BJ (cell line): ENCODE results near the gene COL12A1. TPM values are rescaled to one million over a fixed set of nuclear protein-coding genes. Genes with fewer than 3 reads are reported as not detected.
A peak's percentile ranks its signal among the peaks of the same experiment; 100 is the strongest.

Experiments used
- CTCF ChIA-PET: fragments of 350-600 bp; formaldehyde crosslinking; extraction: SDS; loops from one replicate; lab custom pipeline; 2021; ENCODE audit warnings: antibody characterized with exemption, inconsistent platforms; lab: Yijun Ruan, JAX
- POLR2A ChIA-PET: fragments of 300-600 bp; sonication (Branson Sonifier 250); formaldehyde crosslinking; extraction: SDS; loops from one replicate; lab custom pipeline; 2021; ENCODE audit warnings: antibody characterized with exemption; lab: Charles Lee
- DNase-seq: peaks from one replicate; pipeline ENCODE4 v3.0.0-alpha.2; 2011; ENCODE audit warnings: low read depth
- H3K27me3 ChIP-seq: 2 replicates; pipeline ENCODE4 v1.6.0; 2011; ENCODE audit warnings: low read length; ENCODE audit not compliant: control insufficient read depth, insufficient read depth
- H3K36me3 ChIP-seq: 2 replicates; pipeline ENCODE4 v1.5.1; 2011; ENCODE audit warnings: low read length; ENCODE audit not compliant: control insufficient read depth, insufficient read depth
- H3K4me3 ChIP-seq: 2 replicates; pipeline ENCODE4 v1.5.1; 2011; ENCODE audit warnings: low read depth, mild to moderate bottlenecking, control low read depth, low read length
- polyA plus RNA-seq: library from polyadenylated mRNA; depleted of rRNA; stranded (reverse); fragments of >200 nt; gene quantifications from 2 replicates; pipeline ENCODE4 v1.2.3, GENCODE V29; 2011
- TF ChIP-seq, protein P1 (sequence below): IDR thresholded peaks from 2 replicates; pipeline ENCODE4 v1.5.1; 2011; ENCODE audit warnings: low read depth, mild to moderate bottlenecking, control low read depth, inconsistent platforms, low read length, moderate library complexity; ENCODE audit not compliant: insufficient read depth

COL12A1 gene
- polyA plus RNA-seq, 1 experiment, result 1,308 TPM

DNA sequence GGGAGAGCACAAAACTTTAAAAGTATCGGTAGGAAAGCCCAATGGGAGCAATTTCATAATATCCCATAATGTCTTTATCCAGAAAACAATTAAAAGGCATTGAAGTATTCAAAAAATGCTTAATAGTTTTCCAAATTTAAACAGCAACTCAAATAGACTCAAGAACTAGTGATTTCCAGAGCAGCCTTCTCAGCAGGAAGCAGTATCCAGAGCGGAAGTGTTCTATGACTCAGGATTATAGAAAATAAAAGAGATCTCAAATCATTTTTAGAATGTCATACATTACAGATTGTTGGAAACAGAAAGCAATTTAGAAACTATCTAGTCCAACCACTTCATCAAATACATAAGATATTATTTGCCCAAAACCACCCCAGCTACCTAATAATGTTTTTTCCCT lies 79.3 kb downstream of the COL12A1 start:
- ChIA-PET CTCF (no interaction called here), POLR2A (no interaction called here)
- no peak for DNase-seq
- Histone ChIP-seq H3K36me3 (peaks cover 23% of the 10 kb centered on the region), H3K27me3 (no peaks in the 10 kb centered on the region), H3K4me3 (no peak overlapping the region)
- TF ChIP-seq, protein P1, sequence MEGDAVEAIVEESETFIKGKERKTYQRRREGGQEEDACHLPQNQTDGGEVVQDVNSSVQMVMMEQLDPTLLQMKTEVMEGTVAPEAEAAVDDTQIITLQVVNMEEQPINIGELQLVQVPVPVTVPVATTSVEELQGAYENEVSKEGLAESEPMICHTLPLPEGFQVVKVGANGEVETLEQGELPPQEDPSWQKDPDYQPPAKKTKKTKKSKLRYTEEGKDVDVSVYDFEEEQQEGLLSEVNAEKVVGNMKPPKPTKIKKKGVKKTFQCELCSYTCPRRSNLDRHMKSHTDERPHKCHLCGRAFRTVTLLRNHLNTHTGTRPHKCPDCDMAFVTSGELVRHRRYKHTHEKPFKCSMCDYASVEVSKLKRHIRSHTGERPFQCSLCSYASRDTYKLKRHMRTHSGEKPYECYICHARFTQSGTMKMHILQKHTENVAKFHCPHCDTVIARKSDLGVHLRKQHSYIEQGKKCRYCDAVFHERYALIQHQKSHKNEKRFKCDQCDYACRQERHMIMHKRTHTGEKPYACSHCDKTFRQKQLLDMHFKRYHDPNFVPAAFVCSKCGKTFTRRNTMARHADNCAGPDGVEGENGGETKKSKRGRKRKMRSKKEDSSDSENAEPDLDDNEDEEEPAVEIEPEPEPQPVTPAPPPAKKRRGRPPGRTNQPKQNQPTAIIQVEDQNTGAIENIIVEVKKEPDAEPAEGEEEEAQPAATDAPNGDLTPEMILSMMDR, result no peak

DNA sequence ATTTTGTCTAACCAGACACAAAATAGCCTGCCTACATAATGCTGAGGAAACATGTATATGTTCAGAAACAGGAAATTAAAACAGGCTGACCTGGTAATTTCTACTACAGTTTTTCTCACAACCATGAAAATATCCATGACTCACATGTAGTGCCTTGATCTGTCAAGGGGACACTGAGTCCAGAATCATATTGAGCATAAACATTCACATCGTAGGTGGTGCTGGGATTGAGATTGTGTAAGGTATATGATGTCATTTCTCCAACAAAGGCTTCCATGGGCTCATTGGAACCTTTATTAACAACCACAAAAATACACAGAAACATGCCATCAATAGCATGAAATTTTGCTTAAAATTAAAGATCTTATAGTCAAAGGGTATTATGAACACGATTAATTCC lies 80.9 kb downstream of the COL12A1 start:
- Histone ChIP-seq H3K4me3 (no peak overlapping the region), H3K27me3 (no peaks in the 10 kb centered on the region), H3K36me3 (peaks cover 20% of the 10 kb centered on the region)
- ChIA-PET POLR2A (no interaction called here), CTCF (no interaction called here)
- no peak for DNase-seq
- TF ChIP-seq, protein P1, result no peak

DNA sequence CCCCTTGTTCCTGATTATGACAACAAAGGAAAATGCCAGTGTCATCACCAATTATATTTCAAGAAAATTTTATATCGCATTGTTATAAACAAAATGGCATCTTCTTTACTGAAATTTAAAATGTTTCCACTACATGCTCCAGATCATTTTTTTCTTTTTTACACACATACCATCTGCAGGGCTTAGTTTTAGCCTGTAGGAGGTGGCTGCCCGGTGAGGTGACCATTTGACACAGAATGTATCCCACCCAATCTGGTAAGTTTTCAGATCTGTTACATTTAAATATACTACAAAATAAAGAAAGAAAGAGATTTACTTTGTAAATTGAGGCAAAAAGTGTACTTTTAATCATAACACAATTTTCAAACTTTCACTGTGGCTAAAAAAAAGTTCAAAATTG lies 81.8 kb downstream of the COL12A1 start:
- H3K27me3 ChIP-seq, result no peaks in the 10 kb centered on the region
- peaks cover 19% of the 10 kb centered on the region for H3K36me3 ChIP-seq
- H3K4me3 ChIP-seq, result no peak overlapping the region
- CTCF ChIA-PET, result no interaction called here
- DNase-seq, result no peak
- POLR2A ChIA-PET, result no interaction called here
- TF ChIP-seq, protein P1, result peak; percentile 13; the same call in 1 of the 2 replicates

DNA sequence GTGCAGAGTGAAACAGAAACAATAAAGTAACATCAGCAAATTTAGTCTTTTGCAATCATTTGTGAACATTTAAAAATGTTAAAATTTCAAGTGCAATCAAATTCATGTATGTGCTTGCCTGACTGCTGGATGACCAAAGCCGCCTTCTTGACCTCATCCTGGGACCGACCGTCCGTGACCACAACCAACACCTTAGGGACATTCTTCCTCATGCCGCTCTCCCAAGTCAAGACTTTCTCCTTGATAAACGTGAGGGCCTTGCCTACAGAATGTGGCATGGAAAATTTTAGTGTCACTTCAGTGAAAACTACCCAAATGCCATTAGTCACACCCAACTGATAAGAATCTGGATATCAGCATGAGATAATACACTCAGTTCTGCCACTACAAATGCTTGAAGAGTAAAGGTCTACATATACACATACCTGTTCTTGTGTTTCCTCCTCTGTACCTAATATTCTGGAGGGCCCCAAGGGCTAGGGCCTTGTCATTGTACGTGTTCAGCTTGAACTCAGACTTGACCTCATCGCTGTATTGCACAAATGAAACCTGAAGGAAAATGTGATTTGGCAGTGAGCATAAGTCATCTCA lies 86.8 kb downstream of the COL12A1 start:
- ChIA-PET CTCF (no interaction called here), POLR2A (no interaction called here)
- Histone ChIP-seq H3K27me3 (no peaks in the 10 kb centered on the region), H3K4me3 (no peak overlapping the region), H3K36me3 (peaks cover 22% of the 10 kb centered on the region)
- TF ChIP-seq, protein P1, result no peak
- no peak for DNase-seq

DNA sequence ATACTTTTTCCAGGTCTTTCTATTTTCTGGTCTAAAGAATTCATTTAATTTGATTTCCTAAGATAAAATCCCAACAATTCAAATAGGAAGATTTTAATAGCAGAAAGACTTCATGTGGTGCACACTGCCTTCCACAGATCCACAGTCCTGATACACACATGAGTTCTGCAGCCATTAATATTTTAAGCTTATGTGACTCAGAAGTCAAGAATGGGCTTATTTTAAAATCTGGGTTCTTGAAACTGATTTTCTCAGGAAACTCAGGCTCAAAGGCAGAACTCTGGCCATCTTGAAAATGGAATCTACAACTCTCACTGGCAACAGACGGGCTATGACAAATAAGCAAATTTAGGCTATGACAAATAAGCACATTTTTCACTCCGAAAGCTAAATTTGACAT lies 88.2 kb downstream of the COL12A1 start:
- DNase-seq, result no peak
- Histone ChIP-seq H3K4me3 (no peak overlapping the region), H3K27me3 (no peaks in the 10 kb centered on the region), H3K36me3 (peaks cover 15% of the 10 kb centered on the region)
- TF ChIP-seq, protein P1, result no peak
- ChIA-PET POLR2A (interaction anchor here (0.5 to 0.8 kb wide), 2 partner anchors 25 to 137 kb away, joined by 3 to 4 read pairs; no protein-coding TSS in a partner anchor), CTCF (interaction anchor here (1.4 kb wide), 1 partner anchor 17 kb away, joined by 5 read pairs; no protein-coding TSS in a partner anchor)
